Stomach (tissue), 4 donors: Measurements from ENCODE around the gene SMOC2.

Source experiments
- EP300 ChIP-seq: sonication (generic); formaldehyde crosslinking; IDR thresholded peaks from one replicate; pipeline ENCODE4 v1.6.1; 2017; ENCODE audit warnings: antibody characterized with exemption
- POLR2A ChIP-seq, 4 donors: fragments of 450-650 bp; IDR thresholded peaks; one replicate each; pipeline ENCODE4 v1.6.1; 2016; ENCODE audit warnings: antibody characterized with exemption in 4 of 4, control low read depth in 2 of 4, mild to moderate bottlenecking in 1 of 4, moderate library complexity in 1 of 4
- TF ChIP-seq, protein P1 (sequence below), 7 experiments: fragments of 450-650 bp in 4 of 7; fragments of 200-600 bp in 3 of 7; sonication (generic) in 3 of 7; IDR thresholded peaks; one replicate each; pipeline ENCODE4 v1.5.1; 2016 to 2019; ENCODE audit warnings: antibody characterized with exemption in 7 of 7, control low read depth in 2 of 7, mild to moderate bottlenecking in 1 of 7

DNA sequence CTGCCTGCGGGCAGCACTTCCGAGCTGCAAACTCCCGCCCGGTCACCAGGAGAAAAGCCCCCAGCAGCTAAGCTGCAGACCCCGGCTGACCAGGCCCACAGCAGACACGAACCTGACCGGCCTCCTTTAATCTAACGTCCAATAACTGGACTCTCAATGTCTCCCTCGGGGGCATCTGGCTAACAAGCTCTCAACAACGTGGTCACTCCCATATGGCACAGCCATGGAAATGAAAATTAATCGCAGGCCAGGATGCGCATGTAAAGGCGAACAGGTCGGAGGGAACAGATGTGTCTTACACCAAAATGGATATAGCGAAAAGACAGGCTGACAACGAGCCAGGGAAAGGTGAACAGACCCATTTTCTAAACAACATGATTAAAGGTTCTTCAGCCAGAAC lies 44.4 kb upstream of the SMOC2 start:
- TF ChIP-seq EP300 (no peak), POLR2A (IDR thresholded peaks at IDR 0.05) (no peak)
- TF ChIP-seq, protein P1, sequence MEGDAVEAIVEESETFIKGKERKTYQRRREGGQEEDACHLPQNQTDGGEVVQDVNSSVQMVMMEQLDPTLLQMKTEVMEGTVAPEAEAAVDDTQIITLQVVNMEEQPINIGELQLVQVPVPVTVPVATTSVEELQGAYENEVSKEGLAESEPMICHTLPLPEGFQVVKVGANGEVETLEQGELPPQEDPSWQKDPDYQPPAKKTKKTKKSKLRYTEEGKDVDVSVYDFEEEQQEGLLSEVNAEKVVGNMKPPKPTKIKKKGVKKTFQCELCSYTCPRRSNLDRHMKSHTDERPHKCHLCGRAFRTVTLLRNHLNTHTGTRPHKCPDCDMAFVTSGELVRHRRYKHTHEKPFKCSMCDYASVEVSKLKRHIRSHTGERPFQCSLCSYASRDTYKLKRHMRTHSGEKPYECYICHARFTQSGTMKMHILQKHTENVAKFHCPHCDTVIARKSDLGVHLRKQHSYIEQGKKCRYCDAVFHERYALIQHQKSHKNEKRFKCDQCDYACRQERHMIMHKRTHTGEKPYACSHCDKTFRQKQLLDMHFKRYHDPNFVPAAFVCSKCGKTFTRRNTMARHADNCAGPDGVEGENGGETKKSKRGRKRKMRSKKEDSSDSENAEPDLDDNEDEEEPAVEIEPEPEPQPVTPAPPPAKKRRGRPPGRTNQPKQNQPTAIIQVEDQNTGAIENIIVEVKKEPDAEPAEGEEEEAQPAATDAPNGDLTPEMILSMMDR (IDR thresholded peaks at IDR 0.05) = no peak
